ENCODE measurements around the gene TOMM20L. TPM values are rescaled to one million over a fixed set of nuclear protein-coding genes. Genes with fewer than 3 reads are reported as not detected.
"Not testable (repeated sequence)": the region's sequence is repeated elsewhere in the genome, so short reads cannot be mapped to it uniquely, and the experiment has no call there.

Gene TOMM20L
- total RNA-seq, result not detected

DNA sequence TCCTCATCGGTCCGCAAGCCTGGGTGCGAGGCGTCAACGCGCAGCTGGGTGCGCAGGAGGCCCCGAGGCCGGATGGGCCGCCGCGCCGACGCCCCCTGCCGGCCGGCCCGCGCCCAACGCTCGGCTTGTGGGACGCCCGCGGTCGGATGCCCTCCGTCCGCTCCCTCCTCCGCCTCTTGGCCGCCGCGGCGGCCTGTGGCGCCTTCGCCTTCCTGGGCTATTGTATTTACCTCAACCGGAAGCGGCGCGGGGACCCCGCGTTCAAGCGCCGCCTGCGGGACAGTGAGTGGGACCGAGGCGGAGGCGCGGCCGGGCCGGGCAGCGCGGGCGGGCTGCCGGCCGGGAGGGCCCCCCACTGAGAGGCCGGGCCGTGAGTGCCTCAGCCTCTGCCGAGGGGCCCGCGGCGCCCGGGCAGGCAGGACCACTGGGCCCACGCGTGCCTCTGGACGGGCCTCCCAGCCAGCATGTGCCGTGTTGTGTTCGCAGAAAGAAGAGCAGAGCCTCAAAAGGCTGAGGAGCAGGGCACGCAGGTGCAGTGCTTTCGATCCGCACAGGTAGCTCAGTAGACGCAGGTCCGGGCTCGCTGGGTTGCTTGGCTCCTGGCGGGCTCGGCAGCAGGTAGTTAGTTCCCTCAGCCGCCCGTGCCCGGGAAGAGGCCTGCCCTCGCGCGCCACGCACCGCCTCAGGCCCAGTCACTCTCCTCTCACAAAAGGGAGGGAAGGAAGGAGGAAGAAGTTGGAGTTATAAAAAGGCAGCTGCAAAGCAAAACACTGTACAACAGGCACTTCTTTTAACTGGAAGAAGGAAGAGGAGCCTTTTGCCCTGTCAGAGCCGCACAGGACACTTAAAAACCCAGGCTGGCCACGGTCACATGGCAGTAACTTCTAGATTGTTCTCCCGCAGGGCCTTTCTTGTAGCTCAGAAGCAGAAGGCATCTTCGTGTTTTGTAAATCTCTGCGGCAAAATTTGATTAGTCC lies at the start of gene TOMM20L:
Gene TOMM20L (plus strand): TSS at position 119 of the 977 bp plus-strand sequence. CDS start 28 bp downstream, at position 147.
- Histone ChIP-seq H3K4me3 (peak within 1 kb of the TSS; percentile 24 to 38 (median 29)), H3K4me1 (replicated peaks in 1 of 2) (no peaks in the 10 kb centered on the region), H3K27ac (no peak within 1 kb of the TSS)
- WGBS, 10 experiments, result 16 to 100% (median 81%) methylated on average over 2 to 7 of the region's 86 CpGs; no CpG with 5 or more reads in 1 of the 10 experiments
- in situ Hi-C loops (cut with MboI; ENCODE audit: low pct_unique_long_range_greater_than_20kb in 2 of 9, low sequenced_read_pairs in 9 of 9, unreplicated experiment in 9 of 9), result no loop called here
- ATAC-seq (replicated peaks in 6 of 8), result peak; percentile 86 to 96 (median 91)

DNA sequence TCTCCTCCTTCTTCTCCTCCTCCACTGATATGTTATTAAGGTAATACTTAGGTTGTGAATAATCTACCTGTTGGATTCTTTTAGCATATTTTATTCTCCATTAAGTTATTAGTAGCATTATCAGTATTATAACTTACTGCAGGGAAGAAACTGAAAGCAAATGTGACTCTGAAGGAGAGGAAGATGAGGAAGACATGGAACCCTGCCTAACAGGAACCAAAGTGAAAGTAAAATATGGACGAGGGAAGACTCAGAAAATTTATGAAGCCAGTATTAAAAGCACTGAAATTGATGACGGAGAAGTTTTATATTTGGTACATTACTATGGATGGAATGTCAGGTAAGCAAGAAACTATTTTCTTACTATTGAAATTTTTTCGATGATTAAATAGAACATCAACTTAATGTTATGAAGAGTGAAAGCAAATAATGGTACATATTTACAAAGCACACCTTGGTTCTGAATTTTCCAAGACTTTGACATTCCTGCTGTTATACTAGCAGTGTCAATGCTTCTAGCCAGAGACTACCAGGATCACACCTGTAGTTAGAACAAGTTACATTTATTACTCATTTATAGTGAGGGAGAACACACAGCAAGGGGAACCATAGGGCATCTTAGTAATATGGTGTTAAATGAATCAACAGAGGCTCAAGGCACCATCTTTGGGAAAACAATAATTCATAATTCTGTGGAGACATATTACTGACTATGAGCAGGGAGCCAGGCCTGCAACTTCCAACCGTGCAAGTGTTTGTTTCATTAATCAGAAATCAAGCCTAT lies 42.0 kb upstream of the TOMM20L start:
- H3K4me1 ChIP-seq (replicated peaks in 1 of 2), result no peaks in the 10 kb centered on the region
- ATAC-seq (replicated peaks in 6 of 8), result no peak
- in situ Hi-C loops (cut with MboI; ENCODE audit: low pct_unique_long_range_greater_than_20kb in 2 of 9, low sequenced_read_pairs in 9 of 9, unreplicated experiment in 9 of 9), result no loop called here
- no peak overlapping the region for H3K27ac ChIP-seq
- no peak overlapping the region for H3K4me3 ChIP-seq
- WGBS, 10 experiments, result 64 to 100% (median 90%) methylated on average over 2 to 4 of the region's 4 CpGs; no CpG with 5 or more reads in 1 of the 10 experiments

DNA sequence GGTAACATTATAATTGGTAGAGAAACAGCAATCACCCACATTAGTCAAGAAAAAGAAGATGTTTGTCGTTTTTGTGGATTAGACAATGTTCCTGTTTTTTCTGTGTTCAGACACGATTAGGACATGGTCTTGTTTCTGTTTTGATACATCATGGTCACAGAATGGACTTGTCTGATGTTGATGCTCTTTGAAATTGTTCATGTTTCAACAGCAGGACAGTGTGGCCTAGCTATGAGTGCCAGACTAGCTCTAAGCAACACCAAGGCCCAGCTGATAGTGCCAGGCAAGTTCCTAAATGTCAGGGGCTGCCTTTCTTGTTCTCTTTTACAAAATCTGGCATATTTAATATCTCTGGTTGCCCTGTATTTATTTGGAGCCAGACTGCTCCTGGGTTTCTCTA lies 40.9 kb upstream of the TOMM20L start:
- Histone ChIP-seq H3K27ac (no peak overlapping the region), H3K4me3 (no peak overlapping the region), H3K4me1 (replicated peaks in 1 of 2) (no peaks in the 10 kb centered on the region)
- ATAC-seq (replicated peaks in 6 of 8), result no peak
- in situ Hi-C loops (cut with MboI; ENCODE audit: low pct_unique_long_range_greater_than_20kb in 2 of 9, low sequenced_read_pairs in 9 of 9, unreplicated experiment in 9 of 9), result no loop called here
- WGBS, 10 experiments, result 50 to 94% (median 77%) methylated on average over 1 to 2 of the region's 2 CpGs

DNA sequence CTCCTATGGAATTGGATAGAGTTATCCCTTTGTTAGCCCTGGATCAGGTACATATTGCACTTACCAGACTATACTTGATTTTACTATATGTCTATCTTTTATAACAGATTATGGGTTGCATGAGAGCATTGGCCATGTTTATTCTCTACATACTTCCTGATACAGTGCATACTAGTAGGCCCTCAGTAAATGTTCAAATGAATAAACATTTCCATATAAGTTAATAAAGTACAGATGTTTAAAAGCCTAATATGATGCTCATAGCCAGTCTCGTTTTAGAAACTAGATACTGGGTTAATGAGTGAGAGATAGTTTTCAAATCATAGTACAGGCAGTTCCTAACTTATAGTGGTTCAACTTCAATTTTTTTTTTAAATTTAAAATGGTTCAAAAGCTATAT lies 39.5 kb upstream of the TOMM20L start:
- Histone ChIP-seq H3K27ac (no peak overlapping the region), H3K4me1 (replicated peaks in 1 of 2) (no peaks in the 10 kb centered on the region), H3K4me3 (no peak overlapping the region)
- 23 to 100% (median 63%) methylated on average over 1 of the region's 1 CpG; no CpG with 5 or more reads in 1 of the 10 experiments for WGBS, 10 experiments
- ATAC-seq (replicated peaks in 6 of 8), result no peak
- in situ Hi-C loops (cut with MboI; ENCODE audit: low pct_unique_long_range_greater_than_20kb in 2 of 9, low sequenced_read_pairs in 9 of 9, unreplicated experiment in 9 of 9), result no loop called here

DNA sequence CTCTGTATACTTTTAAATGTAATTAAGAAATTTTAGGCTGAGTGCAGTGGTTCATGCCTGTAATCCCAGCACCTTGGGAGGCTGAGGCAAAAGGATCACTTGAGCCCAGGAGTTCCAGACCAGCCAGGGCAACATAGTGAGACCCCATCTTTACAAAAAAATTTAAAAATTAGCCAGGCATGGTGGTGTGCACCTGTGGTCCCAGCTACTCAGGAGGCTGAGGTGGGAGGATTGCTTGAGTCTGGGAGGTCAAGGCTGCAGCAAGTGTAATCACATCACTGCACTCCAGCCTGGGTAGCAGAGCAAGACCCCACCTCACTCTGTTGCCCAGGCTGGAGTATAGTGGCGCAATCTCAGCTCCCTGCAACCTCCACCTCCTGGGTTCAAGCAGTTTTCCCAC lies 33.5 kb upstream of the TOMM20L start:
- 86% methylated on average over 1 of the region's 1 CpG; no CpG with 5 or more reads in 9 of the 10 experiments for WGBS, 10 experiments
- in situ Hi-C loops (cut with MboI; ENCODE audit: low pct_unique_long_range_greater_than_20kb in 2 of 9, low sequenced_read_pairs in 9 of 9, unreplicated experiment in 9 of 9); ATAC-seq (replicated peaks in 6 of 8); H3K4me3 ChIP-seq; H3K4me1 ChIP-seq (replicated peaks in 1 of 2); H3K27ac ChIP-seq: not testable (repeated sequence)

DNA sequence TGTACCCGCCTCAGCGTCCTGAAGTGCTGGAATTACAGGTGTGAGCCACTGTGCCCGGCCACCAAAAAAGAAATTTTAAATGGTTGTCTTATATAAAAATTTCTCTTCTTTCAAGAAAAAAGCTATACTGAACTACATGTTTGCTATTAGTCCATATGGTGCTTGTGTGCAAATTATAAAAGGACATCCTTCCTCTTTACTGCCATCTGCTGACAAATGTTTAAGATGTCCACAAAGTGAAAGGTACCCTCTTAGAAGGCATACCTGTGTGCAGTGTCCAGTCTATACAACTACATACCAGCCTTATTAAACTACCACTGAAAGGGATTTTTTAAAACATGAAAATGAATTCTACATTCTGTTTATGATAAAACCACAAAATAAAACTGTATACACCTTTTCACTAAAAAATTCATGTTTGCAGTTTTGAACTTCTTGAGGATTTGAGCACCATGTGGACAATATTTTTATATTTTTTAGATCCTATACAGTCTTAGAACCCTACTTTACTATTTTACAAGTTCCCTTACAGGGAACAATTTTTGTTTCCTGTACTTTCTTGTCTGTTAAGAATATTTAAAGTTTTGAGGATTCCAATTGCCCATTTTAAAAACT lies 32.8 kb upstream of the TOMM20L start:
- ATAC-seq (replicated peaks in 6 of 8), result peak in 4 of 8 experiments; percentile 34 to 67 (median 44)
- in situ Hi-C loops (cut with MboI; ENCODE audit: low pct_unique_long_range_greater_than_20kb in 2 of 9, low sequenced_read_pairs in 9 of 9, unreplicated experiment in 9 of 9), result no loop called here
- WGBS, 10 experiments, result 80 to 100% (median 100%) methylated on average over 1 to 3 of the region's 3 CpGs; no CpG with 5 or more reads in 3 of the 10 experiments
- Histone ChIP-seq H3K27ac (no peak overlapping the region), H3K4me3 (no peak overlapping the region), H3K4me1 (replicated peaks in 1 of 2) (no peaks in the 10 kb centered on the region)

DNA sequence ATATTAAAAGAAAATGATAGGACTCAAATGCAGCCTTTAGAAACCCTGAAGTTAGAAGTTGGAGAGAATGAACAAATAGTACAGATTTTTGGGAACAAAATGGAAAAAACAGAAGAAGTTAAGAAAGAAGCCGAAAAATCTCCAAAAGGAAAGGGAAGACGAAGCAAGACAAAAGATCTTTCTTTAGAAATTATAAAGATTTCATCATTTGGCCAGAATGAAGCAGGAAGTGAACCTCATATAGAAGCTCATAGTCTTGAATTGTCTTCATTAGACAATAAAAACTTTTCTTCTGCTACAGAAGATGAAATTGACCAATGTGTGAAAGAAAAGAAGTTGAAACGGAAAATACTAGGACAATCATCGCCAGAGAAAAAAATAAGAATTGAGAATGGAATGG lies 31.4 kb upstream of the TOMM20L start:
- no peak for ATAC-seq (replicated peaks in 6 of 8)
- 86 to 100% (median 91%) methylated on average over 4 of the region's 4 CpGs for WGBS, 10 experiments
- in situ Hi-C loops (cut with MboI; ENCODE audit: low pct_unique_long_range_greater_than_20kb in 2 of 9, low sequenced_read_pairs in 9 of 9, unreplicated experiment in 9 of 9), result no loop called here
- Histone ChIP-seq H3K4me3 (no peak overlapping the region), H3K4me1 (replicated peaks in 1 of 2) (no peaks in the 10 kb centered on the region), H3K27ac (no peak overlapping the region)

DNA sequence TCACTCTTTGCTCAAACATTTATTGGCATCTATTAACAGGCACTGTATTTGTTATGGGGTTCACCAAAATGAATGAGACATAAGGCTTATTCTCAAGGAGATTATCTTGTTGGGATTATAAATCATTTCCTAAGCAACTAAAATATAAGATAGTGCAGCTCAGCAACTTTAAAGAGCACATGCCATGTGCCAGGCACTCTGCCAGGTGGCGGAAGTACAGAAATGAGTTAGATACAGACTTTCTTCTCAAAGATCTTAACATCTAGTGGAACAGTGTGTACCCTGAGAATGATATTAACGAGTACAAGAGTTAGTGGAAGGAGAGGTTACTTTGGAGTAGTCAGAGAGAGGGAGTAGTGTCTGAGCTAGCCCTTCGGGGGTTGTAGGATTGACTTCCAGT lies 28.4 kb upstream of the TOMM20L start:
- H3K4me1 ChIP-seq (replicated peaks in 1 of 2), result no peaks in the 10 kb centered on the region
- H3K27ac ChIP-seq, result no peak overlapping the region
- in situ Hi-C loops (cut with MboI; ENCODE audit: low pct_unique_long_range_greater_than_20kb in 2 of 9, low sequenced_read_pairs in 9 of 9, unreplicated experiment in 9 of 9), result no loop called here
- no peak overlapping the region for H3K4me3 ChIP-seq
- 65 to 100% (median 97%) methylated on average over 1 to 3 of the region's 3 CpGs for WGBS, 10 experiments
- no peak for ATAC-seq (replicated peaks in 6 of 8)

DNA sequence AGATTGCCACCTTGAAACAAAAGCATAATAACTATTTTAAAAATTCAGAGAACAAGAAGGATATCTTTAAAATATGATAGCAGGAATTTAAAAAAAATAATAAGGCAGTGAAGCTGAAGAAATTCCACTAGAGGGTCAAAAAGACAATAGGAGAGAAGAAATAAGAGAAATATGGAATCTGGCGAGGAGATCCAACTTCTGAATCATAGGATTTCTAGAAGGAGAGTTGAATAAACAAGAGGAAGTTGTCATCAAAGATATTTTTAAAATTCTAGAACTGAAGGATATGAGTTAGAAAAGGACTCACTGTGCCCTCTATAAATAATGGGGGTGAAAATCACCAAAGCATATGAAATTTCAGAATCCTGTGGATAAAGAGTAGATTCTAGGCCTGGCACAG lies 26.8 kb upstream of the TOMM20L start:
- in situ Hi-C loops (cut with MboI; ENCODE audit: low pct_unique_long_range_greater_than_20kb in 2 of 9, low sequenced_read_pairs in 9 of 9, unreplicated experiment in 9 of 9), result no loop called here
- no peak overlapping the region for H3K27ac ChIP-seq
- 90 to 100% (median 97%) methylated on average over 1 of the region's 1 CpG for WGBS, 10 experiments

DNA sequence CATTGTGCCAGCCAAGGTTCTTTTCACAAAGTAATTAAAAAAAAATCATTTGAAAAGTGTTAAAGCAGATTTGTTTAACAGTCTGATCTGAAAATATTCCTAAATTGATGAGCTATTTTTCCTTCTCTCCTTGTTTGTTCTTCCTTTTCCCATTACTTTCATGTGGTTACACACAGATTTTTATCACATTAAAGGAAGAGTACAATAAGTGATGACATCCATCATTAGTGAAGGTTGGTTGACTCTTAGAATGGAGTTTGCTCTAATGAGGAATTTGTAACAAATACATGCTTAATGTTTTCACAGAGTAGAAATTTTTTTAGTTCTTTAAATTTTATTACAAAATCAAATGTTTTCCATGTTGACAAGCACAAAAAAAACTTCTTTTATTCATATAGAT lies 18.9 kb upstream of the TOMM20L start:
- Histone ChIP-seq H3K4me1 (replicated peaks in 1 of 2) (no peaks in the 10 kb centered on the region), H3K27ac (no peak overlapping the region), H3K4me3 (no peak overlapping the region)
- ATAC-seq (replicated peaks in 6 of 8), result no peak
- in situ Hi-C loops (cut with MboI; ENCODE audit: low pct_unique_long_range_greater_than_20kb in 2 of 9, low sequenced_read_pairs in 9 of 9, unreplicated experiment in 9 of 9), result no loop called here

More for the DNA sequence above, 26.8 kb upstream of the TOMM20L start:
- no peak for ATAC-seq (replicated peaks in 6 of 8)
- no peak overlapping the region for H3K4me3 ChIP-seq
- H3K4me1 ChIP-seq (replicated peaks in 1 of 2), result no peaks in the 10 kb centered on the region

DNA sequence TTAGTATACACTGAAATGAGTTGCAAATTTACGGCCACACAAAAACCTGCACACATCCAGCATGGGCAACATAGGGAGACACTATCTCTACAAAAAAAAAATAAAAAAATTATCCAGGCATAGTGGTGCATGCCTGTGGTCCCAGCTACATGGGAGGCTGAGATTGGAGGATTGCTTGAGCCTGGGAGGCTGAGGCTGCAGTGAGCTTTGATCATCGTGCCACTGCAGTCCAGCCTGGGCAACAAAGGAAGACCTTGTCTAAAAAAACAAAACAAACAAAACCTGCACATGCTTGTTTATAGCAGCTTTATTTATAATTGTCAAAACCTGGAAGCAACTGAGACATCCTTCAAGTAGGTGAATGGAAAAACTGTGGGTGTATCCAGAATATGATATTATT lies 4.9 kb upstream of the TOMM20L start:
- no peak overlapping the region for H3K27ac ChIP-seq
- ATAC-seq (replicated peaks in 6 of 8), result no peak
- 78 to 100% (median 100%) methylated on average over 1 to 2 of the region's 2 CpGs; no CpG with 5 or more reads in 7 of the 10 experiments for WGBS, 10 experiments
- no peaks in the 10 kb centered on the region for H3K4me1 ChIP-seq (replicated peaks in 1 of 2)
- H3K4me3 ChIP-seq, result no peak overlapping the region
- in situ Hi-C loops (cut with MboI; ENCODE audit: low pct_unique_long_range_greater_than_20kb in 2 of 9, low sequenced_read_pairs in 9 of 9, unreplicated experiment in 9 of 9), result no loop called here

DNA sequence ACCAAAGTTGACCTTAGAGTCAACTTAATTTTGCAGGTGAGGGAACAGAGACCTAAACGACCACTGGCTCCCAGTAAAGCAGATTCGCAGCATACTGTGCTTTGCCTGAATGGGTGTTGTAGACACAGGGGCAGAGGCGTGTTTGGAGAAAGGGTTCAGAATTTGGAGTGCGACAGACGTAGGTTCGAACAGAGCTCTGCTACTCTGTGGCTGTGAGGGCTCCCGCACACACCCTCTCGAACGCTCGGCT lies 243 bp upstream of the TOMM20L start:
- Histone ChIP-seq H3K4me3 (peak overlapping the region; percentile 24 to 38 (median 29)), H3K4me1 (replicated peaks in 1 of 2) (no peaks in the 10 kb centered on the region), H3K27ac (no peak overlapping the region)
- in situ Hi-C loops (cut with MboI; ENCODE audit: low pct_unique_long_range_greater_than_20kb in 2 of 9, low sequenced_read_pairs in 9 of 9, unreplicated experiment in 9 of 9), result no loop called here
- ATAC-seq (replicated peaks in 6 of 8), result no peak
- 0 to 56% (median 20%) methylated on average over 2 to 6 of the region's 10 CpGs; no CpG with 5 or more reads in 6 of the 10 experiments for WGBS, 10 experiments

DNA sequence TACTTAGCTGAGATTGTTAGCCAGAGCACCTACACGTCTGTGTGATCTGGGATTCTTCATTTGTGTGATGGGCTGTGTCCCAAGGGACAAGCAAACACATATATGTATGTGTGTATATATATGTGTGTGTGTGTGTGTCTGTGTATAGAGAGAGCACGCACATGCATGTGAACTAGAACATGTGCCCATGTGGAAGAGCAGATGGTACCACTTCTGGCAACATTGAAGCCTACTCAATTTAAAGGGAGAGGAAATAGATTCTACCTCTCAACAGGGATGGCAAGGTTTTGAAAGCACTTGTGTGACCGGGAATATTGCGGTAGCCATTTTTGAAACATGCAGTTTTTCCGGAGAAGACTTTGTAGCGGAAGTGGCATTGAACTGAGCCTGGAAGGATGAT lies 1.4 kb downstream of the TOMM20L start:
- no peak overlapping the region for H3K27ac ChIP-seq
- in situ Hi-C loops (cut with MboI; ENCODE audit: low pct_unique_long_range_greater_than_20kb in 2 of 9, low sequenced_read_pairs in 9 of 9, unreplicated experiment in 9 of 9), result no loop called here
- WGBS, 10 experiments, result 90 to 100% (median 96%) methylated on average over 3 to 6 of the region's 6 CpGs; no CpG with 5 or more reads in 3 of the 10 experiments
- H3K4me1 ChIP-seq (replicated peaks in 1 of 2), result no peaks in the 10 kb centered on the region
- H3K4me3 ChIP-seq, result no peak overlapping the region
- no peak for ATAC-seq (replicated peaks in 6 of 8)

Measured in motor neuron (in vitro differentiated cells).